GM12891 (cell line): Measurements from ENCODE around the gene ZMIZ2.

Experiments used
- POLR2A ChIP-seq: IDR thresholded peaks from 2 replicates; pipeline ENCODE4 v1.6.1; 2011; ENCODE audit warnings: low read depth, low read length, control low read depth
- POLR2AphosphoS5 ChIP-seq: IDR thresholded peaks from 2 replicates; pipeline ENCODE4 v1.6.1; 2011; ENCODE audit warnings: low read depth, low read length, control low read depth
- POU2F2 ChIP-seq: IDR thresholded peaks from 2 replicates; pipeline ENCODE4 v1.6.1; 2011; ENCODE audit warnings: low read depth, mild to moderate bottlenecking, control low read depth, low read length, moderate library complexity
- SPI1 ChIP-seq: IDR thresholded peaks from 2 replicates; pipeline ENCODE4 v1.6.1; 2011; ENCODE audit warnings: low read depth, low read length, control low read depth
- TAF1 ChIP-seq: IDR thresholded peaks from 2 replicates; pipeline ENCODE4 v1.6.1; 2011; ENCODE audit warnings: low read depth, low read length, control low read depth

- TF ChIP-seq POLR2A: no peak
- no peak for TF ChIP-seq TAF1
- no peak for TF ChIP-seq POLR2AphosphoS5
- no peak for TF ChIP-seq POU2F2
- TF ChIP-seq SPI1: no peak
Observed at GRCh38 chr7:44761207-44762161, 12.8 kb downstream of the ZMIZ2 start.
